H1 (cell line): ENCODE measurements around the gene OPHN1. TPM values are rescaled to one million over a fixed set of nuclear protein-coding genes. Genes with fewer than 3 reads are reported as not detected.

ENCODE experiments used
- BRCA1 ChIP-seq: IDR thresholded peaks from 2 replicates; pipeline ENCODE4 v1.6.1; 2012; ENCODE audit warnings: low read depth, low read length, improper control_type of control experiment
- CHD2 ChIP-seq: IDR thresholded peaks from 2 replicates; pipeline ENCODE4 v1.6.1; 2012; ENCODE audit warnings: low read length, improper control_type of control experiment
- EP300 ChIP-seq, 2 experiments: IDR thresholded peaks; 1 replicate in 1 of 2; 2 replicates in 1 of 2; pipeline ENCODE4 v1.6.1; 2011 to 2012; ENCODE audit warnings: low read depth in 2 of 2, low read length in 2 of 2, mild to moderate bottlenecking in 2 of 2, borderline replicate concordance in 1 of 2, inconsistent platforms in 1 of 2, moderate library complexity in 1 of 2
- KDM1A ChIP-seq: fragments of 200-600, 300-600 bp; sonication (generic); IDR thresholded peaks from 2 replicates; pipeline ENCODE4 v1.7.1; 2016; ENCODE audit warnings: mild to moderate bottlenecking, low read length, borderline replicate concordance
- NANOG ChIP-seq: IDR thresholded peaks from 2 replicates; pipeline ENCODE4 v1.6.1; 2011; ENCODE audit warnings: low read length, low read depth, mild to moderate bottlenecking, inconsistent platforms; ENCODE audit not compliant: insufficient read depth, poor library complexity, severe bottlenecking
- NRF1 ChIP-seq: IDR thresholded peaks from 2 replicates; pipeline ENCODE4 v1.6.1; 2011; ENCODE audit warnings: mild to moderate bottlenecking, low read depth, low read length, improper control_type of control experiment
- PHF8 ChIP-seq: fragments of 200-600 bp; sonication (generic); conservative IDR thresholded peaks from 2 replicates; pipeline ENCODE4 v1.7.1; 2012; ENCODE audit warnings: low read depth, mild to moderate bottlenecking, inconsistent platforms, low read length, moderate library complexity
- RAD21 ChIP-seq, 2 experiments: IDR thresholded peaks in 1 of 2; conservative IDR thresholded peaks in 1 of 2; 2 replicates each; pipeline ENCODE4 v1.6.1; 2011; ENCODE audit warnings: low read depth in 2 of 2, low read length in 2 of 2, improper control_type of control experiment in 1 of 2, inconsistent platforms in 1 of 2, mild to moderate bottlenecking in 1 of 2, moderate library complexity in 1 of 2
- TAF1 ChIP-seq: IDR thresholded peaks from 2 replicates; pipeline ENCODE4 v1.6.1; 2011; ENCODE audit warnings: mild to moderate bottlenecking, low read depth, low read length
- TAF7 ChIP-seq: optimal IDR thresholded peaks from 2 replicates; pipeline ENCODE3; 2011; ENCODE audit warnings: low read depth, mild to moderate bottlenecking, inconsistent platforms, low read length, moderate library complexity, borderline replicate concordance
- TBP ChIP-seq: IDR thresholded peaks from 2 replicates; pipeline ENCODE4 v1.6.1; 2011; ENCODE audit warnings: low read depth, low read length, improper control_type of control experiment
- YY1 ChIP-seq: IDR thresholded peaks from 2 replicates; pipeline ENCODE4 v1.6.1; 2011; ENCODE audit warnings: low read depth, mild to moderate bottlenecking, low read length
- polyA plus RNA-seq, 7 experiments: library from polyadenylated mRNA; depleted of rRNA in 3 of 7; stranded (reverse) in 5 of 7; unstranded in 2 of 7; fragments of >200 nt in 5 of 7; fragments of 200-250 nt in 2 of 7; gene quantifications; 1 replicate in 5 of 7; 2 replicates in 1 of 7; 4 replicates in 1 of 7; pipeline versions ENCODE4 v1.2.1 to v1.2.3, GENCODE V29; 2011 to 2013; ENCODE audit warnings: missing spikeins in 2 of 7, mixed read lengths in 2 of 7
- total RNA-seq: library from RNA; stranded (reverse); fragmentation: NEBNext Ultra II Directional; extraction: Animal tissue kit (Norgen Biotek cat#: 25700); gene quantifications from 2 replicates; pipeline ENCODE4 v1.2.1, GENCODE V29; 2021
- TF ChIP-seq, protein P1 (sequence below): IDR thresholded peaks from 2 replicates; pipeline ENCODE4 v1.6.1; 2012; ENCODE audit warnings: inconsistent platforms

Gene OPHN1
- total and polyA plus RNA-seq, 2 of the 8 experiments (the other 6 are each of a cell fraction or from before 2014, with no cell fraction given), result 1.2 to 3.5 TPM

DNA sequence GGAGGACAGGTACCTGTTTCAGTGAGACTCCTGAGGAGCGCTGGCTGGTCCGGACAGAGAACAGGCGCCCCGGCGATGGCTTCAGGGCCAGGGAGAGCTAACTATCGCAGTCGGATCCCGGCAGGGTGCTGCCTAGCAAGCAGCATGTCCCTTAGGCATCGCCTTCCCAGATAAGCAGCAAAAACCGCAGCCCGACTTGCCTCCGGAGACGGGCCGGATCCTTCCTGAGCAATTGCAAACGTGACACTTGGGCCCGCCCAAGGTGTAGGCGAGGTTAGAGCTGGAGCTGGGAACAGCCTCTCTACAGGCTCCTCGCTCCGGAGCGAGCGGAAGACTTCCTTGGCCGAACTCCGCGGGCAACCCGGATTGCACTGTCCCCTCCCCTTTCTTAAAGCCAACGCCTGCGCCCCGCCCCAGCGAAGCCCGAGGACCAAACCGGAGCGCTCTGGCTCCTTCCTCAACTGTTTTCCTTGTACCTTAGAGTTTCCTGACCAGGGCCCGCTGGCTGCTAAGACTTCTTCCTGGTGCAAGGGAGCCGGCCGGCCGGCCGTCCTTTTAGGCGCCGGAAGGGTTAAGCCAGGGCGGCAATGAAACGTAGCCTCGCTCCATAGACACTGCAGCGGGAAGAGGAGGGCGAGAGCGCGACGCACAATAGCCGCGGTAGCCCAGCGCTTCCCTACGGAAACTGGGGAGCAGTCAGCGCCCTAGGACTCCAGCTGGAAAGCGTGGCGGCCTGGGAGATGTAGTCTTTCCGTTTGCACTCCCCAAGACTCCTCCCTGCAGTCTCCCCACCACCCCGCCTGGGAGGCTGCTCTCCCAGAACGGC lies at the start of gene OPHN1 (continued):
- no peak for TF ChIP-seq NANOG
- no peak for TF ChIP-seq KDM1A
- TF ChIP-seq BRCA1, result no peak
- TF ChIP-seq EP300 (IDR thresholded peaks at IDR 0.05; ENCODE audit: borderline replicate concordance in 1 of 2, low read depth in 2 of 2, low read length in 2 of 2), result no peak
- no peak for TF ChIP-seq YY1
- TF ChIP-seq CHD2, result no peak
- TF ChIP-seq, protein P1, sequence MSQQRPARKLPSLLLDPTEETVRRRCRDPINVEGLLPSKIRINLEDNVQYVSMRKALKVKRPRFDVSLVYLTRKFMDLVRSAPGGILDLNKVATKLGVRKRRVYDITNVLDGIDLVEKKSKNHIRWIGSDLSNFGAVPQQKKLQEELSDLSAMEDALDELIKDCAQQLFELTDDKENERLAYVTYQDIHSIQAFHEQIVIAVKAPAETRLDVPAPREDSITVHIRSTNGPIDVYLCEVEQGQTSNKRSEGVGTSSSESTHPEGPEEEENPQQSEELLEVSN, result no peak
- TF ChIP-seq TAF7, result no peak
- TF ChIP-seq PHF8, result peak; percentile 72
- no peak for TF ChIP-seq NRF1
- peak; percentile 23; the same call in 1 of the 2 replicates for TF ChIP-seq TBP
- peak; percentile 78 for TF ChIP-seq TAF1
- TF ChIP-seq RAD21 (IDR thresholded peaks at IDR 0.05 in 1 of 2, conservative IDR thresholded peaks at IDR 0.05 in 1 of 2; ENCODE audit: low read depth in 2 of 2, low read length in 2 of 2), result no peak
